Measurements from ENCODE around the gene TRAPPC14. TPM values are rescaled to one million over a fixed set of nuclear protein-coding genes. Genes with fewer than 3 reads are reported as not detected.
A peak's percentile ranks its signal among the peaks of the same experiment; 100 is the strongest.

The TRAPPC14 gene
- total and polyA plus RNA-seq, 2 of the 13 experiments (the other 11 are each of a cell fraction or from before 2014, with no cell fraction given) = 4.7 to 9.6 TPM

DNA sequence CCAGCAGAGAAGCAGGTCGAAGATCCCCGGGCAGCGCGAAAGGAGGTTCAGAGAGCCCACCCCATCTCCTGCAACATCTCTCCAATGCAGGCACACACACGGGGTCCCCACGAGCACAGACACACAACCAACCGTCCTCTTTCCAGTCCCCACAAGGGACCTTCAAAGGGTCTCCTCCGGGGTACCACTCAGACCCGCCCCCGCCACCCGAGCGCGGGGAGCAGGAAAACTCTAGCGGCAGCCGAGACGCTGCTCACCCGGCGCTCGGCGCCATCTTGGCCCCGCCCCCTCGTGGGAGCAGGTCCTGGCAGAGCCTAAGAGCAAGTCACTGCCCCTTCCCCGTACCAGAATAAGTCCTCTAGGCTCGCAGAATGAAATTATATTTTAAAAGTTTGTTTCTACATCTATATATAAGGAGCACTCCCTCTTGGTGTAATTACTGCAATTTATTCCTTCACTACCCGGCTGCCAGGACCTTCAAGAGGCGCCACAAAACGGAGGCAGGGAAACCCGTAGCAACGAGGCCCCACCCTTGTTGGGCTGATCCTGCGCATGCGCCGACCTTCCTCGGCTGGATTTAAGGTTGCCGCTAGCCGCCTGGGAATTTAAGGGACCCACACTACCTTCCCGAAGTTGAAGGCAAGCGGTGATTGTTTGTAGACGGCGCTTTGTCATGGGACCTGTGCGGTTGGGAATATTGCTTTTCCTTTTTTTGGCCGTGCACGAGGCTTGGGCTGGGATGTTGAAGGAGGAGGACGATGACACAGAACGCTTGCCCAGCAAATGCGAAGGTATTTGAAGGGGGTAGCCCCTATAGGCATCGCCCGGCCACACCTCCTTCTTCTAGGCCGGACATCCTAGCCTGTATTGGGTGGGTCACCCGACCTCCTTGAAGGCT is 39.2 kb downstream of the TRAPPC14 start, which contains the start of the genes CNPY4 and TAF6 (continued):
- TF ChIP-seq NFE2 (CRISPR knock-in tag; IDR thresholded peaks at IDR 0.05) (no peak), SP2 (CRISPR knock-in tag; IDR thresholded peaks at IDR 0.05) (no peak), REXO4 (CRISPR knock-in tag; IDR thresholded peaks at IDR 0.05; ENCODE audit: borderline replicate concordance) (no peak), NCOA2 (CRISPR knock-in tag; IDR thresholded peaks at IDR 0.05) (peak; percentile 32; the same call in 1 of the 2 replicates), SNAPC2 (CRISPR knock-in tag; IDR thresholded peaks at IDR 0.05) (no peak), ETV6 (CRISPR knock-in tag; conservative IDR thresholded peaks at IDR 0.05) (0 out of 2 replicates have a peak, but pooled peaks have one; percentile 12), ZFAT (CRISPR knock-in tag; conservative IDR thresholded peaks at IDR 0.05) (0 out of 2 replicates have a peak, but pooled peaks have one; percentile 62), XRCC5 (optimal IDR thresholded peaks at IDR 0.05; ENCODE audit: low read length) (peak; percentile 16), ZNF232 (CRISPR knock-in tag; IDR thresholded peaks at IDR 0.05; ENCODE audit: borderline replicate concordance) (peak; percentile 86; the same call in 1 of the 2 replicates), RFX1 (IDR thresholded peaks at IDR 0.05) (peak; percentile 92), FOXK2 (IDR thresholded peaks at IDR 0.05) (no peak)
- TF ChIP-seq, protein P1, sequence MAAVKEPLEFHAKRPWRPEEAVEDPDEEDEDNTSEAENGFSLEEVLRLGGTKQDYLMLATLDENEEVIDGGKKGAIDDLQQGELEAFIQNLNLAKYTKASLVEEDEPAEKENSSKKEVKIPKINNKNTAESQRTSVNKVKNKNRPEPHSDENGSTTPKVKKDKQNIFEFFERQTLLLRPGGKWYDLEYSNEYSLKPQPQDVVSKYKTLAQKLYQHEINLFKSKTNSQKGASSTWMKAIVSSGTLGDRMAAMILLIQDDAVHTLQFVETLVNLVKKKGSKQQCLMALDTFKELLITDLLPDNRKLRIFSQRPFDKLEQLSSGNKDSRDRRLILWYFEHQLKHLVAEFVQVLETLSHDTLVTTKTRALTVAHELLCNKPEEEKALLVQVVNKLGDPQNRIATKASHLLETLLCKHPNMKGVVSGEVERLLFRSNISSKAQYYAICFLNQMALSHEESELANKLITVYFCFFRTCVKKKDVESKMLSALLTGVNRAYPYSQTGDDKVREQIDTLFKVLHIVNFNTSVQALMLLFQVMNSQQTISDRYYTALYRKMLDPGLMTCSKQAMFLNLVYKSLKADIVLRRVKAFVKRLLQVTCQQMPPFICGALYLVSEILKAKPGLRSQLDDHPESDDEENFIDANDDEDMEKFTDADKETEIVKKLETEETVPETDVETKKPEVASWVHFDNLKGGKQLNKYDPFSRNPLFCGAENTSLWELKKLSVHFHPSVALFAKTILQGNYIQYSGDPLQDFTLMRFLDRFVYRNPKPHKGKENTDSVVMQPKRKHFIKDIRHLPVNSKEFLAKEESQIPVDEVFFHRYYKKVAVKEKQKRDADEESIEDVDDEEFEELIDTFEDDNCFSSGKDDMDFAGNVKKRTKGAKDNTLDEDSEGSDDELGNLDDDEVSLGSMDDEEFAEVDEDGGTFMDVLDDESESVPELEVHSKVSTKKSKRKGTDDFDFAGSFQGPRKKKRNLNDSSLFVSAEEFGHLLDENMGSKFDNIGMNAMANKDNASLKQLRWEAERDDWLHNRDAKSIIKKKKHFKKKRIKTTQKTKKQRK (IDR thresholded peaks at IDR 0.05; ENCODE audit: low read length) = no peak
- TF ChIP-seq, protein P2, sequence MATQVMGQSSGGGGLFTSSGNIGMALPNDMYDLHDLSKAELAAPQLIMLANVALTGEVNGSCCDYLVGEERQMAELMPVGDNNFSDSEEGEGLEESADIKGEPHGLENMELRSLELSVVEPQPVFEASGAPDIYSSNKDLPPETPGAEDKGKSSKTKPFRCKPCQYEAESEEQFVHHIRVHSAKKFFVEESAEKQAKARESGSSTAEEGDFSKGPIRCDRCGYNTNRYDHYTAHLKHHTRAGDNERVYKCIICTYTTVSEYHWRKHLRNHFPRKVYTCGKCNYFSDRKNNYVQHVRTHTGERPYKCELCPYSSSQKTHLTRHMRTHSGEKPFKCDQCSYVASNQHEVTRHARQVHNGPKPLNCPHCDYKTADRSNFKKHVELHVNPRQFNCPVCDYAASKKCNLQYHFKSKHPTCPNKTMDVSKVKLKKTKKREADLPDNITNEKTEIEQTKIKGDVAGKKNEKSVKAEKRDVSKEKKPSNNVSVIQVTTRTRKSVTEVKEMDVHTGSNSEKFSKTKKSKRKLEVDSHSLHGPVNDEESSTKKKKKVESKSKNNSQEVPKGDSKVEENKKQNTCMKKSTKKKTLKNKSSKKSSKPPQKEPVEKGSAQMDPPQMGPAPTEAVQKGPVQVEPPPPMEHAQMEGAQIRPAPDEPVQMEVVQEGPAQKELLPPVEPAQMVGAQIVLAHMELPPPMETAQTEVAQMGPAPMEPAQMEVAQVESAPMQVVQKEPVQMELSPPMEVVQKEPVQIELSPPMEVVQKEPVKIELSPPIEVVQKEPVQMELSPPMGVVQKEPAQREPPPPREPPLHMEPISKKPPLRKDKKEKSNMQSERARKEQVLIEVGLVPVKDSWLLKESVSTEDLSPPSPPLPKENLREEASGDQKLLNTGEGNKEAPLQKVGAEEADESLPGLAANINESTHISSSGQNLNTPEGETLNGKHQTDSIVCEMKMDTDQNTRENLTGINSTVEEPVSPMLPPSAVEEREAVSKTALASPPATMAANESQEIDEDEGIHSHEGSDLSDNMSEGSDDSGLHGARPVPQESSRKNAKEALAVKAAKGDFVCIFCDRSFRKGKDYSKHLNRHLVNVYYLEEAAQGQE (IDR thresholded peaks at IDR 0.05; ENCODE audit: borderline replicate concordance in 1 of 2, low read depth in 1 of 2, low read length in 2 of 2) = peak in 1 of 2 experiments; percentile 81; a peak in 2 of 4 replicates
- TF ChIP-seq, protein P3, sequence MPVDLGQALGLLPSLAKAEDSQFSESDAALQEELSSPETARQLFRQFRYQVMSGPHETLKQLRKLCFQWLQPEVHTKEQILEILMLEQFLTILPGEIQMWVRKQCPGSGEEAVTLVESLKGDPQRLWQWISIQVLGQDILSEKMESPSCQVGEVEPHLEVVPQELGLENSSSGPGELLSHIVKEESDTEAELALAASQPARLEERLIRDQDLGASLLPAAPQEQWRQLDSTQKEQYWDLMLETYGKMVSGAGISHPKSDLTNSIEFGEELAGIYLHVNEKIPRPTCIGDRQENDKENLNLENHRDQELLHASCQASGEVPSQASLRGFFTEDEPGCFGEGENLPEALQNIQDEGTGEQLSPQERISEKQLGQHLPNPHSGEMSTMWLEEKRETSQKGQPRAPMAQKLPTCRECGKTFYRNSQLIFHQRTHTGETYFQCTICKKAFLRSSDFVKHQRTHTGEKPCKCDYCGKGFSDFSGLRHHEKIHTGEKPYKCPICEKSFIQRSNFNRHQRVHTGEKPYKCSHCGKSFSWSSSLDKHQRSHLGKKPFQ (CRISPR knock-in tag; IDR thresholded peaks at IDR 0.05; ENCODE audit: insufficient replicate concordance) = no peak
- TF ChIP-seq, protein P4, sequence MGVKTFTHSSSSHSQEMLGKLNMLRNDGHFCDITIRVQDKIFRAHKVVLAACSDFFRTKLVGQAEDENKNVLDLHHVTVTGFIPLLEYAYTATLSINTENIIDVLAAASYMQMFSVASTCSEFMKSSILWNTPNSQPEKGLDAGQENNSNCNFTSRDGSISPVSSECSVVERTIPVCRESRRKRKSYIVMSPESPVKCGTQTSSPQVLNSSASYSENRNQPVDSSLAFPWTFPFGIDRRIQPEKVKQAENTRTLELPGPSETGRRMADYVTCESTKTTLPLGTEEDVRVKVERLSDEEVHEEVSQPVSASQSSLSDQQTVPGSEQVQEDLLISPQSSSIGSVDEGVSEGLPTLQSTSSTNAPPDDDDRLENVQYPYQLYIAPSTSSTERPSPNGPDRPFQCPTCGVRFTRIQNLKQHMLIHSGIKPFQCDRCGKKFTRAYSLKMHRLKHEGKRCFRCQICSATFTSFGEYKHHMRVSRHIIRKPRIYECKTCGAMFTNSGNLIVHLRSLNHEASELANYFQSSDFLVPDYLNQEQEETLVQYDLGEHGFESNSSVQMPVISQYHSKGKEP (CRISPR knock-in tag; IDR thresholded peaks at IDR 0.05) = no peak

All from HepG2 (cell line).